HepG2 (cell line): ENCODE results near the gene INF2. TPM values are rescaled to one million over a fixed set of nuclear protein-coding genes. Genes with fewer than 3 reads are reported as not detected.

Experiments used
- ATAD3A ChIP-seq: sonication (generic); formaldehyde crosslinking; IDR thresholded peaks from 2 replicates; pipeline ENCODE4 v1.4.0; 2020; ENCODE audit warnings: missing genetic modification reagents
- CREM ChIP-seq, 2 experiments: sonication (generic) in 1 of 2; formaldehyde crosslinking in 1 of 2; IDR thresholded peaks; 2 replicates each; pipeline versions ENCODE4 v1.4.0 to v1.6.1; 2016 to 2020; ENCODE audit warnings: antibody characterized with exemption in 1 of 2, mild to moderate bottlenecking in 1 of 2, missing genetic modification reagents in 1 of 2
- ELF4 ChIP-seq: sonication (generic); formaldehyde crosslinking; IDR thresholded peaks from 2 replicates; pipeline ENCODE4 v1.5.0; 2020; ENCODE audit warnings: missing genetic modification reagents, mild to moderate bottlenecking, moderate library complexity, borderline replicate concordance
- JUN ChIP-seq: sonication (generic); formaldehyde crosslinking; IDR thresholded peaks from 2 replicates; pipeline ENCODE4 v1.4.0; 2020; ENCODE audit warnings: mild to moderate bottlenecking, missing genetic modification reagents
- MLX ChIP-seq: IDR thresholded peaks from 2 replicates; pipeline ENCODE4 v1.6.1; 2016
- MYC ChIP-seq: sonication (generic); formaldehyde crosslinking; IDR thresholded peaks from 2 replicates; pipeline ENCODE4 v1.9.0; 2021; ENCODE audit warnings: missing genetic modification reagents, borderline replicate concordance
- MYPOP ChIP-seq: sonication (generic); formaldehyde crosslinking; IDR thresholded peaks from 2 replicates; pipeline ENCODE4 v1.8.1; 2023; ENCODE audit warnings: mild to moderate bottlenecking, moderate library complexity, missing genetic modification reagents
- NFYC ChIP-seq: IDR thresholded peaks from 2 replicates; pipeline ENCODE4 v1.6.1; 2016; ENCODE audit warnings: missing genetic modification reagents, missing compliant biosample characterization
- NONO ChIP-seq, 2 experiments: fragments of 450-650 bp in 1 of 2; sonication (generic) in 1 of 2; formaldehyde crosslinking in 1 of 2; IDR thresholded peaks in 1 of 2; conservative IDR thresholded peaks in 1 of 2; 2 replicates each; pipeline versions ENCODE4 v1.6.1 to v1.8.0; 2017 to 2022; ENCODE audit warnings: mild to moderate bottlenecking in 1 of 2, missing genetic modification reagents in 1 of 2, moderate library complexity in 1 of 2
- NR0B2 ChIP-seq: sonication (generic); formaldehyde crosslinking; IDR thresholded peaks from 2 replicates; pipeline ENCODE4 v1.4.0; 2020; ENCODE audit warnings: mild to moderate bottlenecking, missing genetic modification reagents
- RXRB ChIP-seq: IDR thresholded peaks from 2 replicates; pipeline ENCODE4 v1.6.1; 2016; ENCODE audit warnings: borderline replicate concordance, missing genetic modification reagents, missing compliant biosample characterization
- TCF7L2 ChIP-seq: IDR thresholded peaks from 2 replicates; pipeline ENCODE4 v1.6.1; 2011; ENCODE audit warnings: mild to moderate bottlenecking, low read depth, low read length, moderate library complexity
- ZNF138 ChIP-seq: sonication (generic); formaldehyde crosslinking; IDR thresholded peaks from 2 replicates; pipeline ENCODE4 v1.5.0; 2020; ENCODE audit warnings: mild to moderate bottlenecking, low read depth, missing genetic modification reagents
- ZNF333 ChIP-seq: sonication (generic); formaldehyde crosslinking; IDR thresholded peaks from 2 replicates; pipeline ENCODE4 v1.4.0; 2020; ENCODE audit warnings: mild to moderate bottlenecking, missing genetic modification reagents, borderline replicate concordance
- ZNF747 ChIP-seq: sonication (generic); formaldehyde crosslinking; IDR thresholded peaks from 2 replicates; pipeline ENCODE4 v1.8.1; 2023; ENCODE audit warnings: missing genetic modification reagents, mild to moderate bottlenecking, borderline replicate concordance
- ZNF749 ChIP-seq: sonication (generic); formaldehyde crosslinking; IDR thresholded peaks from 2 replicates; pipeline ENCODE4 v1.8.0; 2022; ENCODE audit warnings: mild to moderate bottlenecking, missing genetic modification reagents, moderate library complexity, borderline replicate concordance
- polyA plus RNA-seq, 8 experiments: library from polyadenylated mRNA; depleted of rRNA in 3 of 8; stranded (reverse) in 7 of 8; unstranded in 1 of 8; fragments of >200 nt; fragmentation: Illumina TruSeq in 4 of 8; extraction: Trizol in 4 of 8; gene quantifications; 2 replicates each; pipeline versions ENCODE4 v1.2.1 to v1.2.3, GENCODE V29; 2011 to 2016; ENCODE audit warnings: low read depth in 4 of 8, missing spikeins in 1 of 8, mixed read lengths in 1 of 8; ENCODE audit not compliant: insufficient read depth in 1 of 8
- total RNA-seq, 5 experiments: library from RNA; depleted of rRNA; stranded (reverse); fragments of >200 nt; fragmentation: Illumina TruSeq; extraction: Trizol; gene quantifications; 2 replicates each; pipeline ENCODE4 v1.2.3, GENCODE V29; 2016; ENCODE audit warnings: low read depth in 1 of 5
- TF ChIP-seq, protein P1 (sequence below): sonication (generic); formaldehyde crosslinking; IDR thresholded peaks from 2 replicates; pipeline ENCODE4 v1.4.0; 2020; ENCODE audit warnings: missing genetic modification reagents, borderline replicate concordance
- TF ChIP-seq, protein P2 (sequence below): sonication (generic); formaldehyde crosslinking; IDR thresholded peaks from 2 replicates; pipeline ENCODE4 v1.4.0; 2020; ENCODE audit warnings: missing genetic modification reagents

Gene INF2
- total and polyA plus RNA-seq, 2 of the 13 experiments (the other 11 are each of a cell fraction or from before 2014, with no cell fraction given): 16.4 to 26.4 TPM

- TF ChIP-seq ATAD3A (no peak), TCF7L2 (no peak), NR0B2 (CRISPR knock-in tag) (0 out of 2 replicates have a peak, but pooled peaks have one; percentile 62), JUN (peak; percentile 60; the same call in 1 of the 2 replicates), ELF4 (0 out of 2 replicates have a peak, but pooled peaks have one; percentile 44), ZNF333 (CRISPR knock-in tag) (peak; percentile 18; the same call in 1 of the 2 replicates), RXRB (CRISPR knock-in tag) (peak; percentile 39; the same call in 1 of the 2 replicates), MYC (CRISPR knock-in tag) (peak; percentile 77; the same call in 1 of the 2 replicates), ZNF747 (CRISPR knock-in tag) (peak; percentile 84), NONO (IDR thresholded peaks at IDR 0.05) (no peak), NONO (CRISPR knock-in tag; conservative IDR thresholded peaks at IDR 0.05) (peak; percentile 81), ZNF138 (no peak), CREM (IDR thresholded peaks at IDR 0.05) (0 out of 2 replicates have a peak, but pooled peaks have one; percentile 15), CREM (CRISPR knock-in tag; IDR thresholded peaks at IDR 0.05) (no peak), MYPOP (CRISPR knock-in tag) (peak; percentile 65), NFYC (CRISPR knock-in tag) (peak; percentile 6; the same call in 1 of the 2 replicates), ZNF749 (CRISPR knock-in tag) (no peak), MLX (CRISPR knock-in tag) (peak; percentile 54; the same call in 1 of the 2 replicates)
- TF ChIP-seq, protein P1, sequence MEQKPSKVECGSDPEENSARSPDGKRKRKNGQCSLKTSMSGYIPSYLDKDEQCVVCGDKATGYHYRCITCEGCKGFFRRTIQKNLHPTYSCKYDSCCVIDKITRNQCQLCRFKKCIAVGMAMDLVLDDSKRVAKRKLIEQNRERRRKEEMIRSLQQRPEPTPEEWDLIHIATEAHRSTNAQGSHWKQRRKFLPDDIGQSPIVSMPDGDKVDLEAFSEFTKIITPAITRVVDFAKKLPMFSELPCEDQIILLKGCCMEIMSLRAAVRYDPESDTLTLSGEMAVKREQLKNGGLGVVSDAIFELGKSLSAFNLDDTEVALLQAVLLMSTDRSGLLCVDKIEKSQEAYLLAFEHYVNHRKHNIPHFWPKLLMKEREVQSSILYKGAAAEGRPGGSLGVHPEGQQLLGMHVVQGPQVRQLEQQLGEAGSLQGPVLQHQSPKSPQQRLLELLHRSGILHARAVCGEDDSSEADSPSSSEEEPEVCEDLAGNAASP (CRISPR knock-in tag): peak; percentile 6; the same call in 1 of the 2 replicates
- TF ChIP-seq, protein P2, sequence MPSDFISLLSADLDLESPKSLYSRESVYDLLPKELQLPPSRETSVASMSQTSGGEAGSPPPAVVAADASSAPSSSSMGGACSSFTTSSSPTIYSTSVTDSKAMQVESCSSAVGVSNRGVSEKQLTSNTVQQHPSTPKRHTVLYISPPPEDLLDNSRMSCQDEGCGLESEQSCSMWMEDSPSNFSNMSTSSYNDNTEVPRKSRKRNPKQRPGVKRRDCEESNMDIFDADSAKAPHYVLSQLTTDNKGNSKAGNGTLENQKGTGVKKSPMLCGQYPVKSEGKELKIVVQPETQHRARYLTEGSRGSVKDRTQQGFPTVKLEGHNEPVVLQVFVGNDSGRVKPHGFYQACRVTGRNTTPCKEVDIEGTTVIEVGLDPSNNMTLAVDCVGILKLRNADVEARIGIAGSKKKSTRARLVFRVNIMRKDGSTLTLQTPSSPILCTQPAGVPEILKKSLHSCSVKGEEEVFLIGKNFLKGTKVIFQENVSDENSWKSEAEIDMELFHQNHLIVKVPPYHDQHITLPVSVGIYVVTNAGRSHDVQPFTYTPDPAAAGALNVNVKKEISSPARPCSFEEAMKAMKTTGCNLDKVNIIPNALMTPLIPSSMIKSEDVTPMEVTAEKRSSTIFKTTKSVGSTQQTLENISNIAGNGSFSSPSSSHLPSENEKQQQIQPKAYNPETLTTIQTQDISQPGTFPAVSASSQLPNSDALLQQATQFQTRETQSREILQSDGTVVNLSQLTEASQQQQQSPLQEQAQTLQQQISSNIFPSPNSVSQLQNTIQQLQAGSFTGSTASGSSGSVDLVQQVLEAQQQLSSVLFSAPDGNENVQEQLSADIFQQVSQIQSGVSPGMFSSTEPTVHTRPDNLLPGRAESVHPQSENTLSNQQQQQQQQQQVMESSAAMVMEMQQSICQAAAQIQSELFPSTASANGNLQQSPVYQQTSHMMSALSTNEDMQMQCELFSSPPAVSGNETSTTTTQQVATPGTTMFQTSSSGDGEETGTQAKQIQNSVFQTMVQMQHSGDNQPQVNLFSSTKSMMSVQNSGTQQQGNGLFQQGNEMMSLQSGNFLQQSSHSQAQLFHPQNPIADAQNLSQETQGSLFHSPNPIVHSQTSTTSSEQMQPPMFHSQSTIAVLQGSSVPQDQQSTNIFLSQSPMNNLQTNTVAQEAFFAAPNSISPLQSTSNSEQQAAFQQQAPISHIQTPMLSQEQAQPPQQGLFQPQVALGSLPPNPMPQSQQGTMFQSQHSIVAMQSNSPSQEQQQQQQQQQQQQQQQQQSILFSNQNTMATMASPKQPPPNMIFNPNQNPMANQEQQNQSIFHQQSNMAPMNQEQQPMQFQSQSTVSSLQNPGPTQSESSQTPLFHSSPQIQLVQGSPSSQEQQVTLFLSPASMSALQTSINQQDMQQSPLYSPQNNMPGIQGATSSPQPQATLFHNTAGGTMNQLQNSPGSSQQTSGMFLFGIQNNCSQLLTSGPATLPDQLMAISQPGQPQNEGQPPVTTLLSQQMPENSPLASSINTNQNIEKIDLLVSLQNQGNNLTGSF (CRISPR knock-in tag): 0 out of 2 replicates have a peak, but pooled peaks have one; percentile 26
Measured at GRCh38 chr14:104687601-104688504, 1.6 kb upstream of the INF2 start (continued).
